DMS79 (cell line): ENCODE data around the gene CXCL5.
"Not testable (repeated sequence)": the region's sequence is repeated elsewhere in the genome, so short reads cannot be mapped to it uniquely, and the experiment has no call there.

ENCODE experiments used
- DNase-seq: peaks from one replicate; lab custom pipeline; 2025; lab: John Stamatoyannopoulos, UW

Gene CXCL5

GRCh38 chr4:74015126-74015780 is 16.8 kb upstream of the CXCL5 start:
- DNase-seq: no peak

GRCh38 chr4:74014332-74014731 is 15.9 kb upstream of the CXCL5 start:
- DNase-seq: no peak

GRCh38 chr4:74013264-74013663 is 14.8 kb upstream of the CXCL5 start:
- no peak for DNase-seq

GRCh38 chr4:74012130-74012529 is 13.7 kb upstream of the CXCL5 start:
- DNase-seq: no peak

- no peak for DNase-seq
Observed at GRCh38 chr4:74009307-74009706, 10.8 kb upstream of the CXCL5 start.

- no peak for DNase-seq
Observed at GRCh38 chr4:74006009-74006476, 7.6 kb upstream of the CXCL5 start.

GRCh38 chr4:74005528-74005927 is 7.1 kb upstream of the CXCL5 start:
- no peak for DNase-seq

- DNase-seq: no peak
Observed at GRCh38 chr4:74004668-74005067, 6.2 kb upstream of the CXCL5 start.

GRCh38 chr4:74000301-74000700 is 1.8 kb upstream of the CXCL5 start:
- DNase-seq: no peak

GRCh38 chr4:73992050-73992449 is 6.4 kb downstream of the CXCL5 start:
- DNase-seq: no peak

- no peak for DNase-seq
Observed at GRCh38 chr4:73991742-73992000, 6.8 kb downstream of the CXCL5 start.

- DNase-seq: no peak
Observed at GRCh38 chr4:73990988-73991741, 7.3 kb downstream of the CXCL5 start.

GRCh38 chr4:73989928-73990327 is 8.5 kb downstream of the CXCL5 start:
- DNase-seq: no peak

- no peak for DNase-seq
Observed at GRCh38 chr4:73989031-73989430, 9.4 kb downstream of the CXCL5 start.

- no peak for DNase-seq
Observed at GRCh38 chr4:73988061-73988460, 10.4 kb downstream of the CXCL5 start, which contains the start of gene PPBP. Gene PPBP, minus strand, starts transcription at chr4:73988190. Its CDS starts 87 bp downstream, at chr4:73988103.

- DNase-seq: no peak
Observed at GRCh38 chr4:73985528-73985852, 13.0 kb downstream of the CXCL5 start.

GRCh38 chr4:73984736-73985527 is 13.5 kb downstream of the CXCL5 start:
- DNase-seq: no peak

GRCh38 chr4:73981175-73981574 is 17.3 kb downstream of the CXCL5 start:
- DNase-seq: not testable (repeated sequence)

- no peak for DNase-seq
Observed at GRCh38 chr4:73979407-73979957, 19.0 kb downstream of the CXCL5 start.

GRCh38 chr4:73978886-73979285 is 19.6 kb downstream of the CXCL5 start:
- no peak for DNase-seq

GRCh38 chr4:73976716-73977115 is 21.8 kb downstream of the CXCL5 start:
- no peak for DNase-seq

GRCh38 chr4:73976217-73976616 is 22.3 kb downstream of the CXCL5 start:
- DNase-seq: no peak

GRCh38 chr4:73974352-73974751 is 24.1 kb downstream of the CXCL5 start:
- DNase-seq: no peak
